Central memory CD8-positive, alpha-beta T cell (primary cell): ENCODE results near the gene FAM174B.

ENCODE experiments used
- ATAC-seq: fragments of 150-1000 bp; cut with Tn5 transposase; replicated peaks from 2 replicates; pipeline ENCODE4 v1.10.0; 2022; ENCODE audit warnings: mild to moderate bottlenecking, moderate FRiP score, moderate number of reproducible peaks; ENCODE audit not compliant: poor library complexity, severe bottlenecking; ENCODE audit errors: extremely low read depth
- DNase-seq, 2 donors: peaks; one replicate each; pipeline ENCODE4 v3.0.0; 2021; ENCODE audit warnings: low spot score in 2 of 2
- H3K27ac Mint-ChIP-seq: one replicate; pipeline ENCODE4 v1.8.0; 2022; ENCODE audit warnings: low read depth, mild to moderate bottlenecking, moderate library complexity, mixed read lengths
- H3K27me3 Mint-ChIP-seq: one replicate; pipeline ENCODE4 v1.8.0; 2022; ENCODE audit warnings: mixed read lengths
- H3K36me3 Mint-ChIP-seq: one replicate; pipeline ENCODE4 v1.8.0; 2022; ENCODE audit warnings: mild to moderate bottlenecking, moderate library complexity, mixed read lengths; ENCODE audit not compliant: insufficient read depth
- H3K4me1 Mint-ChIP-seq: one replicate; pipeline ENCODE4 v1.8.0; 2022; ENCODE audit warnings: mixed read lengths
- H3K4me3 Mint-ChIP-seq: one replicate; pipeline ENCODE4 v1.8.0; 2022; ENCODE audit warnings: mild to moderate bottlenecking, moderate library complexity, mixed read lengths
- H3K9me3 Mint-ChIP-seq: one replicate; pipeline ENCODE4 v1.8.0; 2022; ENCODE audit warnings: mixed read lengths

FAM174B gene

GRCh38 chr15:92672102-92672501 is 16.5 kb upstream of the FAM174B start:
- Mint-ChIP-seq H3K4me1 (no peaks in the 10 kb centered on the region), H3K27me3 (peaks cover 20% of the 10 kb centered on the region), H3K4me3 (no peak overlapping the region), H3K36me3 (no peaks in the 10 kb centered on the region), H3K27ac (no peak overlapping the region), H3K9me3 (no peaks in the 10 kb centered on the region)
- no peak for ATAC-seq
- DNase-seq, result no peak

GRCh38 chr15:92671406-92671805 is 15.8 kb upstream of the FAM174B start:
- DNase-seq (no peak), ATAC-seq (no peak)
- Mint-ChIP-seq H3K4me1 (no peaks in the 10 kb centered on the region), H3K27ac (no peak overlapping the region), H3K36me3 (no peaks in the 10 kb centered on the region), H3K9me3 (no peaks in the 10 kb centered on the region), H3K4me3 (no peak overlapping the region), H3K27me3 (peaks cover 26% of the 10 kb centered on the region)

- Mint-ChIP-seq H3K9me3 (no peaks in the 10 kb centered on the region), H3K27ac (no peak overlapping the region), H3K4me3 (no peak overlapping the region), H3K27me3 (peaks cover 26% of the 10 kb centered on the region), H3K4me1 (no peaks in the 10 kb centered on the region), H3K36me3 (no peaks in the 10 kb centered on the region)
- no peak for ATAC-seq
- no peak for DNase-seq
Observed at GRCh38 chr15:92670621-92671020, 15.0 kb upstream of the FAM174B start.

- Mint-ChIP-seq H3K4me1 (no peaks in the 10 kb centered on the region), H3K36me3 (no peaks in the 10 kb centered on the region), H3K27me3 (peaks cover 35% of the 10 kb centered on the region), H3K9me3 (no peaks in the 10 kb centered on the region), H3K4me3 (no peak overlapping the region), H3K27ac (no peak overlapping the region)
- DNase-seq (no peak), ATAC-seq (no peak)
Observed at GRCh38 chr15:92669432-92669831, 13.9 kb upstream of the FAM174B start.

- no peak for DNase-seq
- no peaks in the 10 kb centered on the region for H3K4me1 Mint-ChIP-seq
- no peak overlapping the region for H3K27ac Mint-ChIP-seq
- H3K36me3 Mint-ChIP-seq, result no peaks in the 10 kb centered on the region
- no peak overlapping the region for H3K4me3 Mint-ChIP-seq
- H3K9me3 Mint-ChIP-seq, result no peaks in the 10 kb centered on the region
- peaks cover 43% of the 10 kb centered on the region for H3K27me3 Mint-ChIP-seq
- no peak for ATAC-seq
Observed at GRCh38 chr15:92668620-92669019, 13.0 kb upstream of the FAM174B start.

GRCh38 chr15:92667970-92668485 is 12.5 kb upstream of the FAM174B start:
- H3K9me3 Mint-ChIP-seq, result no peaks in the 10 kb centered on the region
- no peaks in the 10 kb centered on the region for H3K36me3 Mint-ChIP-seq
- H3K27ac Mint-ChIP-seq, result no peak overlapping the region
- ATAC-seq, result no peak
- H3K4me1 Mint-ChIP-seq, result no peaks in the 10 kb centered on the region
- H3K27me3 Mint-ChIP-seq, result peaks cover 49% of the 10 kb centered on the region
- H3K4me3 Mint-ChIP-seq, result no peak overlapping the region
- DNase-seq, result no peak

GRCh38 chr15:92667287-92667904 is 11.8 kb upstream of the FAM174B start:
- no peaks in the 10 kb centered on the region for H3K9me3 Mint-ChIP-seq
- no peak overlapping the region for H3K27ac Mint-ChIP-seq
- ATAC-seq (no peak), DNase-seq (no peak)
- H3K27me3 Mint-ChIP-seq, result peaks cover 52% of the 10 kb centered on the region
- H3K4me1 Mint-ChIP-seq, result no peaks in the 10 kb centered on the region
- no peaks in the 10 kb centered on the region for H3K36me3 Mint-ChIP-seq
- H3K4me3 Mint-ChIP-seq, result no peak overlapping the region

GRCh38 chr15:92666780-92667179 is 11.2 kb upstream of the FAM174B start:
- Mint-ChIP-seq H3K4me1 (no peaks in the 10 kb centered on the region), H3K4me3 (no peak overlapping the region), H3K27ac (no peak overlapping the region), H3K36me3 (no peaks in the 10 kb centered on the region), H3K27me3 (peaks cover 52% of the 10 kb centered on the region), H3K9me3 (no peaks in the 10 kb centered on the region)
- no peak for DNase-seq
- ATAC-seq, result no peak

- DNase-seq, result no peak
- peaks cover 64% of the 10 kb centered on the region for H3K27me3 Mint-ChIP-seq
- no peaks in the 10 kb centered on the region for H3K36me3 Mint-ChIP-seq
Observed at GRCh38 chr15:92665100-92665555, 9.6 kb upstream of the FAM174B start.

GRCh38 chr15:92664178-92664900 is 8.8 kb upstream of the FAM174B start:
- ATAC-seq (no peak), DNase-seq (no peak)
- H3K4me1 Mint-ChIP-seq, result no peaks in the 10 kb centered on the region
- no peaks in the 10 kb centered on the region for H3K9me3 Mint-ChIP-seq
- H3K4me3 Mint-ChIP-seq, result no peak overlapping the region
- peaks cover 65% of the 10 kb centered on the region for H3K27me3 Mint-ChIP-seq
- no peak overlapping the region for H3K27ac Mint-ChIP-seq
- H3K36me3 Mint-ChIP-seq, result no peaks in the 10 kb centered on the region

More at GRCh38 chr15:92665100-92665555, 9.6 kb upstream of the FAM174B start:
- Mint-ChIP-seq H3K4me1 (no peaks in the 10 kb centered on the region), H3K4me3 (no peak overlapping the region), H3K27ac (no peak overlapping the region), H3K9me3 (no peaks in the 10 kb centered on the region)
- ATAC-seq, result no peak

GRCh38 chr15:92663250-92663951 is 7.8 kb upstream of the FAM174B start:
- DNase-seq, result no peak

GRCh38 chr15:92662762-92663161 is 7.2 kb upstream of the FAM174B start:
- ATAC-seq, result no peak
- no peak overlapping the region for H3K4me3 Mint-ChIP-seq
- H3K36me3 Mint-ChIP-seq, result no peaks in the 10 kb centered on the region
- no peak overlapping the region for H3K27ac Mint-ChIP-seq
- DNase-seq, result no peak
- H3K9me3 Mint-ChIP-seq, result no peaks in the 10 kb centered on the region
- H3K27me3 Mint-ChIP-seq, result peaks cover 52% of the 10 kb centered on the region
- no peaks in the 10 kb centered on the region for H3K4me1 Mint-ChIP-seq

More at GRCh38 chr15:92663250-92663951, 7.8 kb upstream of the FAM174B start:
- no peaks in the 10 kb centered on the region for H3K4me1 Mint-ChIP-seq
- H3K36me3 Mint-ChIP-seq, result no peaks in the 10 kb centered on the region
- ATAC-seq, result no peak
- H3K27ac Mint-ChIP-seq, result no peak overlapping the region
- no peaks in the 10 kb centered on the region for H3K9me3 Mint-ChIP-seq
- peaks cover 58% of the 10 kb centered on the region for H3K27me3 Mint-ChIP-seq
- H3K4me3 Mint-ChIP-seq, result no peak overlapping the region
